ENCODE results near the gene PFKFB3.

Gene PFKFB3

DNA sequence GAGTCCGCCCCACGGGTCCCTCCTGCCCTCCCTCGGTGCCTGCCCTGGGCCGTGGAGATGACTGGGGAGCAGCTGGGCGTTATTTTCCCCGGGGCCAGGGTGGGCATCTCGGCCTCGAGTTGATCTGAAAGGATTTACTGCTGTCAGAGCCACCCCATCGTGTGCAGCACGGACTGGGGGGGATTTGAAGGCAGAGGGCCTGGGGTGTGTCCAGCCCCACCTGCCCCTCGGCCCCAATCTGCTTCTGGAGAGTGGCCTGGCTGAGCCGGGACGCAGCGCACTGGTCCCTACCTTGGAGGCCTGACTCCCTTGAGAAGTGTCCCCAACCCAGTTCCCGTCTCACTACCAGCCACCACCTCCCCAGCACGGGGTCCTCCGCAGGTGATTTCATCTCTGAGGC, 24.2 kb upstream of the PFKFB3 start:
- TF ChIP-seq, protein P1, sequence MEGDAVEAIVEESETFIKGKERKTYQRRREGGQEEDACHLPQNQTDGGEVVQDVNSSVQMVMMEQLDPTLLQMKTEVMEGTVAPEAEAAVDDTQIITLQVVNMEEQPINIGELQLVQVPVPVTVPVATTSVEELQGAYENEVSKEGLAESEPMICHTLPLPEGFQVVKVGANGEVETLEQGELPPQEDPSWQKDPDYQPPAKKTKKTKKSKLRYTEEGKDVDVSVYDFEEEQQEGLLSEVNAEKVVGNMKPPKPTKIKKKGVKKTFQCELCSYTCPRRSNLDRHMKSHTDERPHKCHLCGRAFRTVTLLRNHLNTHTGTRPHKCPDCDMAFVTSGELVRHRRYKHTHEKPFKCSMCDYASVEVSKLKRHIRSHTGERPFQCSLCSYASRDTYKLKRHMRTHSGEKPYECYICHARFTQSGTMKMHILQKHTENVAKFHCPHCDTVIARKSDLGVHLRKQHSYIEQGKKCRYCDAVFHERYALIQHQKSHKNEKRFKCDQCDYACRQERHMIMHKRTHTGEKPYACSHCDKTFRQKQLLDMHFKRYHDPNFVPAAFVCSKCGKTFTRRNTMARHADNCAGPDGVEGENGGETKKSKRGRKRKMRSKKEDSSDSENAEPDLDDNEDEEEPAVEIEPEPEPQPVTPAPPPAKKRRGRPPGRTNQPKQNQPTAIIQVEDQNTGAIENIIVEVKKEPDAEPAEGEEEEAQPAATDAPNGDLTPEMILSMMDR (conservative IDR thresholded peaks at IDR 0.05; ENCODE audit: low read depth, low read length): no peak
- H3K4me3 ChIP-seq (ENCODE audit: low read length): no peak overlapping the region

DNA sequence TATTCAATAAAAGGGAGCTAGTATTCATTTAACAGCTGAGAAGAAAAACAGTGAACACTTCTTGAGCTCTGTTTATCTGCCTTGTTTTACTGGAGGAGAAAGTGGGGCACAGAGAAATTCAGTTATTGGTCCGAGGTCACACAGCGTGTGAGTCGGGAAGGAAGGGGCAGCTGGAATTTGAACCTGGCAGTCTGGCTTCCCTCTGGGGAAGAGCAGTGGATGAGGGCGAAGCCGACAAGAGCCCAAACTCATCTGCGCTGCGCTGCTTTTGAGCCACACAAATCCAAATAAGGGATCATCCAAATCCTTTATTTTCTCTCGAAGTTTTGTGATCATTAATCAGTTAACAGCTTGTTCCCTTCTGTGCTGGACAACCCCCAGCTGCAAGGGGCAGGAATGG, 23.7 kb upstream of the PFKFB3 start:
- TF ChIP-seq, protein P1 (conservative IDR thresholded peaks at IDR 0.05; ENCODE audit: low read depth, low read length): no peak
- DNase-seq (ENCODE audit: low read depth): no peak
- H3K4me3 ChIP-seq (ENCODE audit: low read length): no peak overlapping the region

More for the DNA sequence above, 24.2 kb upstream of the PFKFB3 start:
- no peak for DNase-seq (ENCODE audit: low read depth)

DNA sequence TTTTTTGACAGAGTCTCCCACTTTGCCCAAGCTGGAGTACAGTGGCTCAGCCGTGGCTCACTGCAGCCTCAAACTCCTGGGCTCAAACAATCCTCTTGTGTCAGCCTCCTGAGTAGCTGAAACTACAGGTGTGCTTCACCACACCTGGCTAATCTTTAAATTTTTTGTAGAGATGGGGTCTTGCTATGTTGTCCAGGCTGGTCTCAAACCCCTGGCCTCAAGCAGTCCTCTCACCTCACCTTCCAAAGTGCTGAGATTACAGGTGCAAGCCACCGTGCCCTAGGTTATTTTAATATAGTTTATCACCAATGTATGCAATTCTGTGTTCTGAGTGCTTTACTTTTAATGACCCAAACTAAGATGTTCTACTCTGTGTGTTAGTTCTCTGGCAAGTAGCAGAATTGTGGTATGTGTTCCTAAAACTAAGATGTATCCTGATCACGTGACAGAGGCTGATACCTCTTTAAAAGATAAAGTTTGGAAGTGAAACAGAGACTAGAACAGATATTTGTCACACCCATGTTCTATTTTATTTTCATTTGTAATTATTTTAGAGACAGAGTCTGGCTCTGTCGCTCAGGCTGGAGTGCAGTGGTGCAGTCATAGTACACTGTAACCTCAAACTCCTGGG, 22.1 kb upstream of the PFKFB3 start:
- TF ChIP-seq, protein P1 (conservative IDR thresholded peaks at IDR 0.05; ENCODE audit: low read depth, low read length): no peak
- DNase-seq (ENCODE audit: low read depth): no peak
- H3K4me3 ChIP-seq (ENCODE audit: low read length): no peak overlapping the region

DNA sequence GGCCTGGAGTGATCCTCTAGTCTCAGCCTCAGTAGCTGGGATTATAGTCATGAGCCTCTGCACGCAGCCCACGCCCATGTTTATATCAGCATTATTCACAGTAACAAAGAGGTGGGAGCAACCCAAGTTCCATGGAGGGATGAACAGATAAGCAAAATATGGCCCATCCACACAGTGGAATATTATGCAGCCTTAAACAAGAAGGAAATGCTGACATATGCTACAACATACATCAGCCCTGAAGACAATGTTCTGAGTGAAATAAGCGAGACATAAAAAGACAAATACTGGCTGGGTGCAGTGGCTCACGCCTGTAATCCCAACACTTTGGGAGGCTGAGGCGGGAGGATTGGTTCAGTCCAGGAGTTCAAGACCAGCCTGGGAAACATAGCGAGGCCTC, 21.5 kb upstream of the PFKFB3 start:
- TF ChIP-seq, protein P1 (conservative IDR thresholded peaks at IDR 0.05; ENCODE audit: low read depth, low read length): no peak
- DNase-seq (ENCODE audit: low read depth): no peak
- no peak overlapping the region for H3K4me3 ChIP-seq (ENCODE audit: low read length)

DNA sequence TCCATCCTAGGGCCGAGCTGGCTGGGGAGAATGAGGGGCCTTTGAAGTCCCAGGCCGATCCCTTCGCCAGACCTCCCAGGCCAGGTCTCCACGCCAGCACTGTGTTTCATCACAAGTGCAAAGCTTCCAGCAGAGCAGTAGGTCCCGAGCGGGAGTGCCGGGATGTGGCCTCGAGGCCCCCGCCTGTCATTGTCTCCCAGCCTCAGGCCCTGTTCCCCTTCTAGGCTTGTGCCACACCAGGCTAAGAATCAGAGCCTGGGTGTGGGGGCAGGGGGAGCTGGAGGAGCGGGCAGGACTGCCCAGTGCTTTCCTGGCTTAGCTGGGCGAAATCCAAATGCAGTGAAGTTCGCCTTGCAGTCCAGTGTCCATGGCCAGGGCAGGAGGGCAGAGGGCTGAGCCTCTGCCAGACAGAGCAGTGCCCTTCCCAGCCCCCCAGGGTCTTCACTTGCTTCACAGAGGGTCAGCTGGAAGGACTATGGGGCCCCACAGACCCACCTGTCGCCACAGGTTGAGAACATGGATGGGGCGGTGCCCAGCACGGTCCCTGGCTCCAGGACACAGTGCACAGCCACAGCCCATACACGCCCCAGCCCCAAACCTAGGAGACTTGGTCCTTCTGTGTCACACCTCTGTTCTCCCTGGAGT, 20.2 kb upstream of the PFKFB3 start:
- H3K4me3 ChIP-seq (ENCODE audit: low read length): no peak overlapping the region
- DNase-seq (ENCODE audit: low read depth): no peak
- TF ChIP-seq, protein P1 (conservative IDR thresholded peaks at IDR 0.05; ENCODE audit: low read depth, low read length): no peak

- no peak for DNase-seq (ENCODE audit: low read depth)
- H3K4me3 ChIP-seq (ENCODE audit: low read length): no peak overlapping the region
- TF ChIP-seq, protein P1 (conservative IDR thresholded peaks at IDR 0.05; ENCODE audit: low read depth, low read length): no peak
Measured at GRCh38 chr10:6185039-6185716, 17.6 kb upstream of the PFKFB3 start.

- TF ChIP-seq, protein P1 (conservative IDR thresholded peaks at IDR 0.05; ENCODE audit: low read depth, low read length): no peak
- DNase-seq (ENCODE audit: low read depth): no peak
- H3K4me3 ChIP-seq (ENCODE audit: low read length): no peak overlapping the region
Measured at GRCh38 chr10:6186894-6187256, 15.9 kb upstream of the PFKFB3 start.
